H9 (cell line): ENCODE data around the gene CEP55. TPM values are rescaled to one million over a fixed set of nuclear protein-coding genes. Genes with fewer than 3 reads are reported as not detected.

Experiments
- DNase-seq: peaks from one replicate; pipeline ENCODE4 v3.0.0-alpha.2; 2017
- H2AFZ ChIP-seq: one replicate; pipeline ENCODE4 v1.6.1; 2013; ENCODE audit warnings: mild to moderate bottlenecking, low read length, control low read depth, moderate library complexity
- H2AK5ac ChIP-seq: 2 replicates; pipeline ENCODE4 v1.6.1; 2013; ENCODE audit warnings: low read length, control low read depth, mixed read lengths; ENCODE audit not compliant: insufficient read length
- H2BK120ac ChIP-seq: one replicate; pipeline ENCODE4 v1.6.1; 2013; ENCODE audit warnings: low read depth, mild to moderate bottlenecking, low read length, control low read depth, inconsistent platforms; ENCODE audit not compliant: poor library complexity, severe bottlenecking
- H2BK12ac ChIP-seq: 2 replicates; pipeline ENCODE4 v1.6.1; 2013; ENCODE audit warnings: low read length, control low read depth, mixed read lengths, low read depth; ENCODE audit not compliant: insufficient read length
- H2BK15ac ChIP-seq: 2 replicates; pipeline ENCODE4 v1.6.1; 2013; ENCODE audit warnings: low read depth, low read length, control low read depth
- H2BK20ac ChIP-seq: one replicate; pipeline ENCODE4 v1.6.1; 2013; ENCODE audit warnings: low read depth, mild to moderate bottlenecking, low read length, control low read depth, inconsistent platforms; ENCODE audit not compliant: poor library complexity, severe bottlenecking
- H2BK5ac ChIP-seq: 2 replicates; pipeline ENCODE4 v1.6.1; 2013; ENCODE audit warnings: low read length, control low read depth, mixed read lengths; ENCODE audit not compliant: insufficient read length
- H3K14ac ChIP-seq: 2 replicates; pipeline ENCODE4 v1.6.1; 2013; ENCODE audit warnings: low read length, control low read depth; ENCODE audit not compliant: insufficient read depth
- H3K18ac ChIP-seq: 2 replicates; pipeline ENCODE4 v1.6.1; 2013; ENCODE audit warnings: low read depth, mild to moderate bottlenecking, mixed read lengths, low read length, control low read depth; ENCODE audit not compliant: insufficient read length
- H3K23ac ChIP-seq: 2 replicates; pipeline ENCODE4 v1.6.1; 2013; ENCODE audit warnings: low read length, control low read depth, mixed read lengths, low read depth; ENCODE audit not compliant: insufficient read length
- H3K23me2 ChIP-seq: 2 replicates; pipeline ENCODE4 v1.6.1; 2013; ENCODE audit warnings: low read depth, mild to moderate bottlenecking, mixed read lengths, low read length, control low read depth; ENCODE audit not compliant: insufficient read length, poor library complexity, severe bottlenecking
- H3K27ac ChIP-seq: 2 replicates; pipeline ENCODE4 v1.5.1; 2013; ENCODE audit warnings: low read length, control low read depth, mixed read lengths, low read depth; ENCODE audit not compliant: insufficient read length
- H3K27me3 ChIP-seq: 2 replicates; pipeline ENCODE4 v1.6.1; 2013; ENCODE audit warnings: low read length, control low read depth, inconsistent platforms; ENCODE audit not compliant: insufficient read depth
- H3K4ac ChIP-seq: 2 replicates; pipeline ENCODE4 v1.6.1; 2013; ENCODE audit warnings: low read depth, mild to moderate bottlenecking, control low read depth, inconsistent platforms, low read length, moderate library complexity
- H3K4me1 ChIP-seq: 2 replicates; pipeline ENCODE4 v1.6.1; 2013; ENCODE audit warnings: low read length, control low read depth, inconsistent platforms; ENCODE audit not compliant: insufficient read depth
- H3K4me2 ChIP-seq: 2 replicates; pipeline ENCODE4 v1.6.1; 2013; ENCODE audit warnings: low read length, control low read depth, mixed read lengths; ENCODE audit not compliant: insufficient read length, insufficient read depth
- H3K56ac ChIP-seq: 2 replicates; pipeline ENCODE4 v1.6.1; 2013; ENCODE audit warnings: low read depth, mild to moderate bottlenecking, mixed read lengths, low read length, control low read depth; ENCODE audit not compliant: insufficient read length
- H3K79me1 ChIP-seq: 2 replicates; pipeline ENCODE4 v1.6.1; 2013; ENCODE audit warnings: low read depth, mild to moderate bottlenecking, moderate library complexity, low read length, control low read depth, inconsistent platforms; ENCODE audit not compliant: insufficient read depth, poor library complexity, severe bottlenecking
- H3K79me2 ChIP-seq: 2 replicates; pipeline ENCODE4 v1.6.1; 2013; ENCODE audit warnings: low read length, control low read depth, inconsistent platforms; ENCODE audit not compliant: insufficient read depth
- H3K9ac ChIP-seq: 2 replicates; pipeline ENCODE4 v1.6.1; 2013; ENCODE audit warnings: low read length, control low read depth, mixed read lengths; ENCODE audit not compliant: insufficient read length; ENCODE audit errors: extremely low read depth
- H3K9me3 ChIP-seq: one replicate; pipeline ENCODE4 v1.6.1; 2013; ENCODE audit warnings: low read depth, low read length, inconsistent platforms; ENCODE audit not compliant: control insufficient read depth
- H3T11ph ChIP-seq: one replicate; pipeline ENCODE4 v1.6.1; 2013; ENCODE audit warnings: mild to moderate bottlenecking, low read length, control low read depth, inconsistent platforms
- H4K20me1 ChIP-seq: one replicate; pipeline ENCODE4 v1.6.1; 2013; ENCODE audit not compliant: control insufficient read depth, insufficient read length, insufficient read depth
- H4K5ac ChIP-seq: 2 replicates; pipeline ENCODE4 v1.6.1; 2013; ENCODE audit warnings: low read depth, mild to moderate bottlenecking, mixed read lengths, low read length, control low read depth; ENCODE audit not compliant: insufficient read length
- H4K8ac ChIP-seq: replicated peaks from 2 replicates; pipeline ENCODE4 v1.6.1; 2013; ENCODE audit warnings: low read length, control low read depth, mixed read lengths, low read depth; ENCODE audit not compliant: insufficient read length
- H4K91ac ChIP-seq: 2 replicates; pipeline ENCODE4 v1.6.1; 2013; ENCODE audit warnings: low read depth, mild to moderate bottlenecking, moderate library complexity, mixed read lengths, low read length, control low read depth; ENCODE audit not compliant: insufficient read length
- H3K27ac Mint-ChIP-seq, 3 experiments: 2 replicates in 2 of 3; 3 replicates in 1 of 3; pipeline ENCODE4 v1.8.0; 2020 to 2021; ENCODE audit warnings: mixed read lengths in 3 of 3, mild to moderate bottlenecking in 1 of 3, moderate library complexity in 1 of 3
- H3K27me3 Mint-ChIP-seq: 2 replicates; pipeline ENCODE4 v1.8.0; 2021; ENCODE audit warnings: low read depth, mild to moderate bottlenecking, moderate library complexity, mixed read lengths
- H3K36me3 Mint-ChIP-seq, 3 experiments: 2 replicates in 2 of 3; 3 replicates in 1 of 3; pipeline ENCODE4 v1.8.0; 2020 to 2021; ENCODE audit warnings: low read depth in 3 of 3, mixed read lengths in 3 of 3; ENCODE audit not compliant: insufficient read depth in 1 of 3
- H3K4me1 Mint-ChIP-seq, 2 experiments: 2 replicates each; pipeline ENCODE4 v1.8.0; 2020; ENCODE audit warnings: mixed read lengths in 2 of 2
- H3K4me3 Mint-ChIP-seq, 2 experiments: 2 replicates in 1 of 2; 3 replicates in 1 of 2; pipeline ENCODE4 v1.8.0; 2020 to 2021; ENCODE audit warnings: mild to moderate bottlenecking in 2 of 2, mixed read lengths in 2 of 2, moderate library complexity in 1 of 2
- H3K9me3 Mint-ChIP-seq, 2 experiments: 2 replicates in 1 of 2; 3 replicates in 1 of 2; pipeline ENCODE4 v1.8.0; 2020; ENCODE audit warnings: mild to moderate bottlenecking in 2 of 2, mixed read lengths in 2 of 2, moderate library complexity in 1 of 2
- total RNA-seq: library from RNA; stranded (reverse); gene quantifications from 2 replicates; pipeline ENCODE4 v1.2.1, GENCODE V29; 2021
- TF ChIP-seq, protein P1 (sequence below): fragments of 200-600 bp; sonication (generic); conservative IDR thresholded peaks from 3 replicates; pipeline ENCODE4 v1.8.0; 2021; ENCODE audit warnings: antibody characterized with exemption, mild to moderate bottlenecking

CEP55 gene
- total RNA-seq, 1 experiment from 2014 or later, result 17.8 TPM

DNA sequence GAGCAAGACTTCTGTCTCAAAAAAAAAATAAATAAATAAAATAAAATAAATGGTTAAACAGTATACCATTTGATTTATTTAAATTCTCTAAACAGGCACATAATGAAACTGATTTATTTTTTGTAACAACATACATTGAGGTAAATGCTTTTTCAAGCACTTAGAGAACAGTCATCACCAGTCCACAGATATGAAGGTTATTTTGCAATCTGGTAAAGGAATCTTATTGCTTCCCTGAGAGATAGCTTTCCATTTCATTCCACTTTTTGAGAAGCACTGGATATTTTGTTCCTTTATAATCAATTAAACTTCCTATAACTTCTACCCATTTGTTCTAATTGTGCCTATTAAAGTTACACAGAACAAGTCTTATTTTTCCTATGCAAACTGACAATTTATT lies 5.2 kb downstream of the CEP55 start:
- peaks cover 2% of the 10 kb centered on the region for H3K23me2 ChIP-seq
- no peak overlapping the region for H4K8ac ChIP-seq
- no peak overlapping the region for H2BK20ac ChIP-seq
- H4K5ac ChIP-seq, result no peak overlapping the region
- no peak overlapping the region for H3K23ac ChIP-seq
- DNase-seq, result no peak
- Mint-ChIP-seq H3K27me3 (no peaks in the 10 kb centered on the region), H3K9me3 (no peaks in the 10 kb centered on the region), H3K36me3 (peaks cover 5 to 46% (median 43%) of the 10 kb centered on the region in 3 experiments; a peak in 6 of 7 replicates), H3K4me1 (peaks cover 14 to 19% of the 10 kb centered on the region in 2 experiments), H3K4me3 (no peak overlapping the region), H3K27ac (no peak overlapping the region)
- H3K18ac ChIP-seq, result no peak overlapping the region
- no peak overlapping the region for H3K56ac ChIP-seq
- no peaks in the 10 kb centered on the region for H4K20me1 ChIP-seq
- H3K79me2 ChIP-seq, result peaks cover 3% of the 10 kb centered on the region; the same call in 1 of the 2 replicates
- H2BK5ac ChIP-seq, result no peak overlapping the region
- TF ChIP-seq, protein P1, sequence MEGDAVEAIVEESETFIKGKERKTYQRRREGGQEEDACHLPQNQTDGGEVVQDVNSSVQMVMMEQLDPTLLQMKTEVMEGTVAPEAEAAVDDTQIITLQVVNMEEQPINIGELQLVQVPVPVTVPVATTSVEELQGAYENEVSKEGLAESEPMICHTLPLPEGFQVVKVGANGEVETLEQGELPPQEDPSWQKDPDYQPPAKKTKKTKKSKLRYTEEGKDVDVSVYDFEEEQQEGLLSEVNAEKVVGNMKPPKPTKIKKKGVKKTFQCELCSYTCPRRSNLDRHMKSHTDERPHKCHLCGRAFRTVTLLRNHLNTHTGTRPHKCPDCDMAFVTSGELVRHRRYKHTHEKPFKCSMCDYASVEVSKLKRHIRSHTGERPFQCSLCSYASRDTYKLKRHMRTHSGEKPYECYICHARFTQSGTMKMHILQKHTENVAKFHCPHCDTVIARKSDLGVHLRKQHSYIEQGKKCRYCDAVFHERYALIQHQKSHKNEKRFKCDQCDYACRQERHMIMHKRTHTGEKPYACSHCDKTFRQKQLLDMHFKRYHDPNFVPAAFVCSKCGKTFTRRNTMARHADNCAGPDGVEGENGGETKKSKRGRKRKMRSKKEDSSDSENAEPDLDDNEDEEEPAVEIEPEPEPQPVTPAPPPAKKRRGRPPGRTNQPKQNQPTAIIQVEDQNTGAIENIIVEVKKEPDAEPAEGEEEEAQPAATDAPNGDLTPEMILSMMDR, result no peak
- no peak overlapping the region for H2AK5ac ChIP-seq
- no peak overlapping the region for H2BK12ac ChIP-seq
- no peaks in the 10 kb centered on the region for H3K79me1 ChIP-seq
- H2BK120ac ChIP-seq, result no peak overlapping the region
- no peaks in the 10 kb centered on the region for H3K9me3 ChIP-seq
- H3K4me2 ChIP-seq, result no peak overlapping the region
- no peak overlapping the region for H2AFZ ChIP-seq
- H2BK15ac ChIP-seq, result no peak overlapping the region
- H3K4me1 ChIP-seq, result no peaks in the 10 kb centered on the region
- H4K91ac ChIP-seq, result no peak overlapping the region
- no peak overlapping the region for H3K14ac ChIP-seq
- no peak overlapping the region for H3T11ph ChIP-seq
- H3K4ac ChIP-seq, result no peak overlapping the region
- H3K27me3 ChIP-seq, result no peaks in the 10 kb centered on the region
- no peak overlapping the region for H3K9ac ChIP-seq
- H3K27ac ChIP-seq, result no peak overlapping the region
